ENCODE results near the gene STX16.

The STX16 gene

DNA sequence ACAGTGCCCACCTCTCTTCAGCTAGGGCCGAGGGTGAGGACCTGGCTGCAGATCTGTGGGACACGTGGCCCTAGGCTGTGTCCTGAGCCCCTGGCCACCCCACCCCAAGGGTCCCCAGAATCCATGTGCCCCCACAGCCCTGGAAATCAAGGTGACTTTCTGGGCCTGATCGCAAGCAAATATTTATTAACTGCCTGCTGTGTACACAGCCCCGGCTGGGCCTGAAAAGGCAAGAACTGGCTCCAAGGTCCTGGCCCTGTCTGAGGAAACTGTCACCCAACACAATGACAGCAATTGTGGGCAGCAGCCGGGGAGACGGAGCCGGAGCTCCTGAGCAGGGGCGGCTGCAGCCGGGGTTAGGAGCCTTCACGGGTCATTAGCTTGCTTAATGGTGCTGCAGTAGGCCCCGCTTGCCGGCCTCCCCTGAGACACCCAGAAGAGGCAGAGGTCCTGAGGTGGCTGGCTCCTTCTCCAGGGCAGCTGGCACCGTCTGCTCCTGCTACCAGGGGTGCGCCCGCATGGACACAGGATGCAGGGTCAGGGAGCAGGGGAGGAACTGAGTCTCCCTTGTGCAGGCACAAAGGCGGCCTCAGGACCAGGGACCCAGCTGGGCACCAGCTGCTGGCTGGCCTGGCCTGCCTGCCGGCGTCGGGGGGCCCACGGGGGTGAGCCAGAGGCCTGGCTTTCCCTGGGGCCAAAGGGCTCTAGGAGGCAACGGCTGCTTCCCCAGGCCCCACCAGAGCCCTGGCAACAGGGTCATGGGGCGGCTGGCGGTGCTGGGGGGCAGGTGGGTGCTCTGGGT, 65.6 kb downstream of the STX16 start:
- no peak for TF ChIP-seq TAF1 (IDR thresholded peaks at IDR 0.05; ENCODE audit: low read depth)
- no peak for TF ChIP-seq ZBTB7A (IDR thresholded peaks at IDR 0.05; ENCODE audit: low read depth)
- no peak for TF ChIP-seq RAD21 (IDR thresholded peaks at IDR 0.05; ENCODE audit: low read depth)
- TF ChIP-seq USF1 (IDR thresholded peaks at IDR 0.05), result no peak
- no peak for TF ChIP-seq MAX (IDR thresholded peaks at IDR 0.05)
- no peak for TF ChIP-seq EP300 (IDR thresholded peaks at IDR 0.05; ENCODE audit: borderline replicate concordance)
- no peak for TF ChIP-seq NFIC (IDR thresholded peaks at IDR 0.05)
- TF ChIP-seq YY1 (IDR thresholded peaks at IDR 0.05; ENCODE audit: low read depth), result no peak
- TF ChIP-seq TEAD4 (IDR thresholded peaks at IDR 0.05), result no peak
- TF ChIP-seq FOXM1 (IDR thresholded peaks at IDR 0.05; ENCODE audit: borderline replicate concordance, low read depth), result no peak
- no peak for TF ChIP-seq CEBPB (IDR thresholded peaks at IDR 0.05)
- TF ChIP-seq EGR1 (IDR thresholded peaks at IDR 0.05), result no peak
- no peak for TF ChIP-seq CREB1 (IDR thresholded peaks at IDR 0.05; ENCODE audit: low read depth)
- TF ChIP-seq TCF12 (IDR thresholded peaks at IDR 0.05; ENCODE audit: low read depth), result no peak
- TF ChIP-seq, protein P1, sequence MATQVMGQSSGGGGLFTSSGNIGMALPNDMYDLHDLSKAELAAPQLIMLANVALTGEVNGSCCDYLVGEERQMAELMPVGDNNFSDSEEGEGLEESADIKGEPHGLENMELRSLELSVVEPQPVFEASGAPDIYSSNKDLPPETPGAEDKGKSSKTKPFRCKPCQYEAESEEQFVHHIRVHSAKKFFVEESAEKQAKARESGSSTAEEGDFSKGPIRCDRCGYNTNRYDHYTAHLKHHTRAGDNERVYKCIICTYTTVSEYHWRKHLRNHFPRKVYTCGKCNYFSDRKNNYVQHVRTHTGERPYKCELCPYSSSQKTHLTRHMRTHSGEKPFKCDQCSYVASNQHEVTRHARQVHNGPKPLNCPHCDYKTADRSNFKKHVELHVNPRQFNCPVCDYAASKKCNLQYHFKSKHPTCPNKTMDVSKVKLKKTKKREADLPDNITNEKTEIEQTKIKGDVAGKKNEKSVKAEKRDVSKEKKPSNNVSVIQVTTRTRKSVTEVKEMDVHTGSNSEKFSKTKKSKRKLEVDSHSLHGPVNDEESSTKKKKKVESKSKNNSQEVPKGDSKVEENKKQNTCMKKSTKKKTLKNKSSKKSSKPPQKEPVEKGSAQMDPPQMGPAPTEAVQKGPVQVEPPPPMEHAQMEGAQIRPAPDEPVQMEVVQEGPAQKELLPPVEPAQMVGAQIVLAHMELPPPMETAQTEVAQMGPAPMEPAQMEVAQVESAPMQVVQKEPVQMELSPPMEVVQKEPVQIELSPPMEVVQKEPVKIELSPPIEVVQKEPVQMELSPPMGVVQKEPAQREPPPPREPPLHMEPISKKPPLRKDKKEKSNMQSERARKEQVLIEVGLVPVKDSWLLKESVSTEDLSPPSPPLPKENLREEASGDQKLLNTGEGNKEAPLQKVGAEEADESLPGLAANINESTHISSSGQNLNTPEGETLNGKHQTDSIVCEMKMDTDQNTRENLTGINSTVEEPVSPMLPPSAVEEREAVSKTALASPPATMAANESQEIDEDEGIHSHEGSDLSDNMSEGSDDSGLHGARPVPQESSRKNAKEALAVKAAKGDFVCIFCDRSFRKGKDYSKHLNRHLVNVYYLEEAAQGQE (IDR thresholded peaks at IDR 0.05; ENCODE audit: low read depth), result no peak

DNA sequence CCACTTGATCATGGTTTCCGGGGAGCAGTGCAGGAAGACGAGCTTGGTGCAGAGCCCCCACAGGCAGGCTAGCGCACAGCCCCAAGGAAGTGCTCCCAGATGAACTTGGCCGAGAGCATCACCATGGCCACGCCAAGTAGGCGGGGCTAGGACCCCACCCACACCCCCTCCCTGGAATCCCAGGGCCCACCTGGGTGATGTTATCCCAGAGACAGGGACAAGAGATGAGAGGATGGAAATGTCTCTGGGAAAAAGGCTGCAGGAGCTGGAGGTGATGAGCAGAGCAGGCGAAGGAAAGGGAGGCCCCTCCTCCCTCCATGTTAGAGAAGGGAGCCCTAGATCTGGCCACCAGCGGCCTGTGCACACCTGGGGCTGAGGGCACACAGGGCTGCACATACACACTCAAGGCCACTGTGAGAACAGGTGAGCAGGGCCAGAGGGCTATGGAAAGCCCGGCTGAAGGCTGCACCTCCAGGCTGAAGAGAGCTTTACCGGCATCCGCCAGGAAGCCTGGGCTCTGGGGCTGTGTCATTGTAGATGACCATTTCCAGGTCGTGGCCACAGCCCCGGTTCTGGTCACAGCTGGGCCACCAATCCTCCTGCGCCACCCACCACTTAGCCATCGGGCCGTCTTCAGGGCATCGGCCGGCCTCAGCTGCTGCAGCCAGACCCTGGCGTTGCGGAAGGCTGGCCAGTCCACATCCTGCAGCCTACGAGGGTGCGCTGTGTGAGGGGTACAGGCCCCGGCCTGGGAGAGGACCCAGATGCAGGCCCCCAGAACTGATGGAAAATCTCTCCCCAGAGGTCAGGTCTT, 66.4 kb downstream of the STX16 start:
- TF ChIP-seq YY1 (IDR thresholded peaks at IDR 0.05; ENCODE audit: low read depth), result no peak
- TF ChIP-seq TEAD4 (IDR thresholded peaks at IDR 0.05), result no peak
- TF ChIP-seq, protein P1 (IDR thresholded peaks at IDR 0.05; ENCODE audit: low read depth), result no peak
- no peak for TF ChIP-seq CEBPB (IDR thresholded peaks at IDR 0.05)
- no peak for TF ChIP-seq TCF12 (IDR thresholded peaks at IDR 0.05; ENCODE audit: low read depth)
- TF ChIP-seq EGR1 (IDR thresholded peaks at IDR 0.05), result no peak
- no peak for TF ChIP-seq ZBTB7A (IDR thresholded peaks at IDR 0.05; ENCODE audit: low read depth)

DNA sequence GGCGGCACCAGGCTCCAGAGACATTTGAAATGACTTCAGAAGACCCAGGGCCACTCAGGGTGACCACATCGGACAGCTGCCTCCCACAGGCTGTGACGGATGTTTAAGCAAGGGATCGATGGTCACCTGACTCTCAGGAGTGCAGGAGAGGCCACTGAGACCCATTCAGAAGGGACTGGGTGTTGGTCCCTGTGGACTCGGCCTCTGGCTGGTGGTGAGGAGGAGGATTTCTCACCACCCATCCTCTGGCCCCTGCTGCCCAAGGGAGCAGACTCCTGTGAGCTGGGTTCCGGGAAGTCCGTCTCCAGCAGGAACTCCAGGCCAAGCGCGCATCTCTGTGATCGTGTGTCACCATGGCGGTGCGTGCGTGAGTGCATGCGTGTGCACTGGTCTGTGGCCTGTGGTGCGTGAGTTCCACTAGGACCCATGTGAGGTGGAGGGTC, 67.1 kb downstream of the STX16 start:
- TF ChIP-seq EP300 (IDR thresholded peaks at IDR 0.05; ENCODE audit: borderline replicate concordance) (no peak), CEBPB (IDR thresholded peaks at IDR 0.05) (no peak), TAF1 (IDR thresholded peaks at IDR 0.05; ENCODE audit: low read depth) (no peak), CREB1 (IDR thresholded peaks at IDR 0.05; ENCODE audit: low read depth) (no peak), TEAD4 (IDR thresholded peaks at IDR 0.05) (no peak), MAX (IDR thresholded peaks at IDR 0.05) (no peak), NFIC (IDR thresholded peaks at IDR 0.05) (no peak), TCF12 (IDR thresholded peaks at IDR 0.05; ENCODE audit: low read depth) (no peak), YY1 (IDR thresholded peaks at IDR 0.05; ENCODE audit: low read depth) (no peak), ZBTB7A (IDR thresholded peaks at IDR 0.05; ENCODE audit: low read depth) (no peak), EGR1 (IDR thresholded peaks at IDR 0.05) (no peak), USF1 (IDR thresholded peaks at IDR 0.05) (no peak), RAD21 (IDR thresholded peaks at IDR 0.05; ENCODE audit: low read depth) (no peak), FOXM1 (IDR thresholded peaks at IDR 0.05; ENCODE audit: borderline replicate concordance, low read depth) (no peak)
- TF ChIP-seq, protein P1 (IDR thresholded peaks at IDR 0.05; ENCODE audit: low read depth), result no peak
